ENCODE measurements around the gene TRHDE.

TRHDE gene, protein sequence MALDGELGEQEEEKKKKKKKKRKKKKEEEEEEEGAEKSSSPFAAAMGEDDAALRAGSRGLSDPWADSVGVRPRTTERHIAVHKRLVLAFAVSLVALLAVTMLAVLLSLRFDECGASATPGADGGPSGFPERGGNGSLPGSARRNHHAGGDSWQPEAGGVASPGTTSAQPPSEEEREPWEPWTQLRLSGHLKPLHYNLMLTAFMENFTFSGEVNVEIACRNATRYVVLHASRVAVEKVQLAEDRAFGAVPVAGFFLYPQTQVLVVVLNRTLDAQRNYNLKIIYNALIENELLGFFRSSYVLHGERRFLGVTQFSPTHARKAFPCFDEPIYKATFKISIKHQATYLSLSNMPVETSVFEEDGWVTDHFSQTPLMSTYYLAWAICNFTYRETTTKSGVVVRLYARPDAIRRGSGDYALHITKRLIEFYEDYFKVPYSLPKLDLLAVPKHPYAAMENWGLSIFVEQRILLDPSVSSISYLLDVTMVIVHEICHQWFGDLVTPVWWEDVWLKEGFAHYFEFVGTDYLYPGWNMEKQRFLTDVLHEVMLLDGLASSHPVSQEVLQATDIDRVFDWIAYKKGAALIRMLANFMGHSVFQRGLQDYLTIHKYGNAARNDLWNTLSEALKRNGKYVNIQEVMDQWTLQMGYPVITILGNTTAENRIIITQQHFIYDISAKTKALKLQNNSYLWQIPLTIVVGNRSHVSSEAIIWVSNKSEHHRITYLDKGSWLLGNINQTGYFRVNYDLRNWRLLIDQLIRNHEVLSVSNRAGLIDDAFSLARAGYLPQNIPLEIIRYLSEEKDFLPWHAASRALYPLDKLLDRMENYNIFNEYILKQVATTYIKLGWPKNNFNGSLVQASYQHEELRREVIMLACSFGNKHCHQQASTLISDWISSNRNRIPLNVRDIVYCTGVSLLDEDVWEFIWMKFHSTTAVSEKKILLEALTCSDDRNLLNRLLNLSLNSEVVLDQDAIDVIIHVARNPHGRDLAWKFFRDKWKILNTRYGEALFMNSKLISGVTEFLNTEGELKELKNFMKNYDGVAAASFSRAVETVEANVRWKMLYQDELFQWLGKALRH

DNA sequence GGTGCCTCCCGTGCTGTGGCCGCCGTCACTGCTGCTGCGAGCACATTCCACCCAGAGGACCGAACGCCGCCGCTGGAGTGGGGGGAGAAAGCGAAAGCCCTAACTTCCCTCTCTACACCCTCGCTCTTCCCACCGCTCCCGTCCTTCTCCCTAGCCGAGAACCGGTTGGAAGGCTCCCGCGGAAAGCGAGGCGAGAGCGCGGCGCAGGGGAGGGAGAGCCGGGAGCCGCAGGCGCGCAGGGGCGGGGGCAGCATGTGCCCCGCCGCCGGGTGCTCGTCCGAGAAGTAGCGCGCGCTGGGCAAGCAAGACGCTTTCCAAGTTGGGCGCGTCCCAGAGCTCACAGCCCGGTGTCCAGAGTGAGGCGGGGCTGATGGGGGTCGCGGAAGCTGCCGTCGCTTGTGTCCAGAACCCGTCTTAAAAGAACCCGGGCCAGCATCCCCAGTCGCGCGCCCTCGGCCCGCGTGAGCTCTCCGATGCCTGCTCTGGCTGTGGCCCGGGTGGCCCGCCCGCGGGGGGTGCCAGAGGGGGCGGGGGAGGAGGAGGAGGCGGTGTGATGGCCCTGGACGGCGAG, at the start of gene TRHDE:
TRHDE (plus strand) TSS at position 280 of the 571 bp plus-strand sequence; CDS start at position 554, 274 bp downstream.
- H3K4me3 ChIP-seq (replicated peaks; ENCODE audit: low read depth, low read length): peak within 1 kb of the TSS; percentile 54
- peak; percentile 25 for DNase-seq (ENCODE audit: low read depth)
- TF ChIP-seq, protein P1, sequence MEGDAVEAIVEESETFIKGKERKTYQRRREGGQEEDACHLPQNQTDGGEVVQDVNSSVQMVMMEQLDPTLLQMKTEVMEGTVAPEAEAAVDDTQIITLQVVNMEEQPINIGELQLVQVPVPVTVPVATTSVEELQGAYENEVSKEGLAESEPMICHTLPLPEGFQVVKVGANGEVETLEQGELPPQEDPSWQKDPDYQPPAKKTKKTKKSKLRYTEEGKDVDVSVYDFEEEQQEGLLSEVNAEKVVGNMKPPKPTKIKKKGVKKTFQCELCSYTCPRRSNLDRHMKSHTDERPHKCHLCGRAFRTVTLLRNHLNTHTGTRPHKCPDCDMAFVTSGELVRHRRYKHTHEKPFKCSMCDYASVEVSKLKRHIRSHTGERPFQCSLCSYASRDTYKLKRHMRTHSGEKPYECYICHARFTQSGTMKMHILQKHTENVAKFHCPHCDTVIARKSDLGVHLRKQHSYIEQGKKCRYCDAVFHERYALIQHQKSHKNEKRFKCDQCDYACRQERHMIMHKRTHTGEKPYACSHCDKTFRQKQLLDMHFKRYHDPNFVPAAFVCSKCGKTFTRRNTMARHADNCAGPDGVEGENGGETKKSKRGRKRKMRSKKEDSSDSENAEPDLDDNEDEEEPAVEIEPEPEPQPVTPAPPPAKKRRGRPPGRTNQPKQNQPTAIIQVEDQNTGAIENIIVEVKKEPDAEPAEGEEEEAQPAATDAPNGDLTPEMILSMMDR (IDR thresholded peaks at IDR 0.05; ENCODE audit: low read length, missing control alignments): no peak

DNA sequence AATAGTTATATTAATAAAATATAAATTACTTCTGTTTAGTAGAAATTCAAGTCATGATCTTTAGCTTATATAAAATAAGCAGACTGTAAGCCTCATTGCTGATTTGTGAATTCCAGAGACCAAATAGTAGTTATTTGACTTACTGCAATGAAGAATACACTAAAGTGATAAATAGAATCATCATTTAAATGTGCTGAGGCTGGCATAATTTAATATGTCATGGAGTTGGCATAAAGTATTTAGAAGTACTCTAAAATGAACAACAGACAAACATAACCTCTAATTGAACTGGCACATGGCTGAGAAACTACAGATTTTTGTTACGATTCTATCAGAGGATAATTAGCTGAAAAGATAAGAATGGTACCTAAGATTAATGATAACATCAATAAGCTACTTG, 45.7 kb upstream of the TRHDE start:
- TF ChIP-seq, protein P1 (IDR thresholded peaks at IDR 0.05; ENCODE audit: low read length, missing control alignments): no peak
- no peak for DNase-seq (ENCODE audit: low read depth)
- H3K4me3 ChIP-seq (replicated peaks; ENCODE audit: low read depth, low read length): no peak overlapping the region

DNA sequence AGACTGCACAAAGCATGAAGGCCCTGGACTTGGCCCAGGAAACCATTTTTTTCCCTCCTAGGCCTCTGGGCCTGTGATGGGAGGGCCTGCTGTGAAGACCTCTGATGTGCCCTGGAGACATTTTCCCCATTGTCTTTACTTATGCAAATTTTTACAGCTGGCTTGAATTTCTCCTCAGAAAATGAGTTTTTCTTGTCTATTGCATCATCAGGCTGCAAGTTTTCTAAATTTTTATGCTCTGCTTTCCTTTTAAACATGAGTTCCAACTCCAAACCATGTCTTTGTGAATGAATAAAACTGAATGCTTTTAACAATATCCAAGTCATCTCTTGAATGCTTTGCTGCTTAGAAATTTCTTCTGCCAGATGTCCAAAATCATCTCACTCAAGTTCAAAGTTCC, 43.7 kb upstream of the TRHDE start:
- no peak for DNase-seq (ENCODE audit: low read depth)
- TF ChIP-seq, protein P1 (IDR thresholded peaks at IDR 0.05; ENCODE audit: low read length, missing control alignments): no peak
- H3K4me3 ChIP-seq (replicated peaks; ENCODE audit: low read depth, low read length): no peak overlapping the region

DNA sequence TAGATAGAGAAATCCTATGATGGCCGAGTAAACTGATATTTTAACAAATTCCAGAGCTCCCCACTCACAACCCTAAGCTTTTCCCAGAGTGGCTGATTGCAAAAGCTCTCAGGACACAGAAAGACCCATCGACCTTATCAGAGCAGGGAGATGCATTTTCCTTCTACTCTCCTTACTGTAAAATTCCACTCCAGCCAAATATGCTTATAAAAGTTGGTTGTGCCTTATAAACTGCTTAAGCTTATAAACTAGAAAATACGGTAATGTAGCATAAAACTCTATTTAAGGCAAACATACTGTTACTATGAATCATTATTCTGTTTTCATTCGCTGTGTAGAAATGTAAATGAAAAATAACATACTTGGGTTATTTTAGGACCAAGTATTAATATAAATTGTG, 41.6 kb upstream of the TRHDE start:
- H3K4me3 ChIP-seq (replicated peaks; ENCODE audit: low read depth, low read length): no peak overlapping the region
- TF ChIP-seq, protein P1 (IDR thresholded peaks at IDR 0.05; ENCODE audit: low read length, missing control alignments): no peak

DNA sequence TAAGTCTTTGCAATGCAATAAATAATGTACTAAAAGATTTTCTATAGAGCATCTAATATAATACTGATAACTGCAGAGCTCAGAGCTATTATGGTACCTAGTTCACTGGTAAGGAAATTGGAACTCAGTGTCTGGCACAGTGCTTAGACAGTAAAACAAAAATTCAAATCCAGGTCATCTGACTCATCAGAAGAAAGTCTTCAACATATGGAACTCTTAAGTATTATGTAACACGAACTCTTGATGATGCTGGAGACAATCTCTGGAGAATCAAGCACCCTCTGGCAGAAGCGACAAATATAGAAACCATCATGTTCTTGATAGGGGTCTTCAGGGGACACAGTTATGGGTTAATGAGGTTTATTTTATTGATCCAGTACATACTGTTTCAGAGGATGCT, 37.3 kb upstream of the TRHDE start:
- H3K4me3 ChIP-seq (replicated peaks; ENCODE audit: low read depth, low read length): no peak overlapping the region
- no peak for DNase-seq (ENCODE audit: low read depth)
- TF ChIP-seq, protein P1 (IDR thresholded peaks at IDR 0.05; ENCODE audit: low read length, missing control alignments): no peak

More for the DNA sequence above, 41.6 kb upstream of the TRHDE start:
- peak; percentile 43 for DNase-seq (ENCODE audit: low read depth)

DNA sequence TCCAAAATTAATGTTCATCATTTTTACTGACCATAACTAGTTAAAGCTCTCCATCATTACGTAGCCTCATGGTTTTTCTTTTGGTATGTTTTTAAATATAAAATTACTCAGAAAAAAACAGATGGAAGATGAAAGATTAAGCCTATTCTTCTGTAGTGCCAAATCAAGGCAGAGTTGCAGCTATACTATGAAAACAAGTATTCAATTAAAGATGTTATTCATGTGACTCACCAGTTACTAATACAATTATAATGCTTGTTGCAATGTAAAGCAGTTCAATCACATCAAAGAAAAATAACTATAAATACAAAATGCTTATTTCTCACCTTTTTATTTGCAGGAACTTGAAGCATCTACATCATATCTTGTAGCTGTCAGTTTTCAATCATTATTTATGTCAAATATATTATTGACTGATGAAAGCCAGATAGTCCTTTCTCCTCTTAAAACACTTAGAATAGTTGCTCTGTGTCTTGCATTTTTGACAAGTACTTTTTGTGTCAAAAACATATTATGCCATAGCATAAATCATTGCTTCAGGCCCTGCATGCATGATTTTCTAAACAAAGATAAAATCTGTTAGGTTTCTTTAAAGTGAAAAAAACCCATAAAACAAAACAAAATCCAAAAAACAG, 36.0 kb upstream of the TRHDE start:
- DNase-seq (ENCODE audit: low read depth): peak; percentile 24
- no peak overlapping the region for H3K4me3 ChIP-seq (replicated peaks; ENCODE audit: low read depth, low read length)
- TF ChIP-seq, protein P1 (IDR thresholded peaks at IDR 0.05; ENCODE audit: low read length, missing control alignments): no peak

Data from fibroblast of pulmonary artery (primary cell).